K562 (cell line): ENCODE measurements around the gene RING1. TPM values are rescaled to one million over a fixed set of nuclear protein-coding genes. Genes with fewer than 3 reads are reported as not detected.
A peak's percentile ranks its signal among the peaks of the same experiment; 100 is the strongest.

Experiments
- ATAC-seq: fragments of 200-7000 bp; cut with Tn5 transposase; 3 replicates; pipeline ENCODE4 v1.9.1; 2020; ENCODE audit warnings: moderate library complexity
- BruUV-seq: library from RNA; stranded (reverse); fragments of 400-500 nt; replicated peaks from 2 replicates; lab custom pipeline; 2021; lab: Mats Ljungman, UMichigan
- CTCF ChIA-PET: fragments of 300-600 bp; formaldehyde crosslinking; extraction: SDS; loops from one replicate; lab custom pipeline; 2021; ENCODE audit warnings: low intra/inter-chr PET ratio; lab: Yijun Ruan, JAX
- POLR2A ChIA-PET: fragments of 300-600, 350-650 bp; sonication (Branson Sonifier 250); formaldehyde crosslinking; extraction: SDS; loops from one replicate; lab custom pipeline; 2021; ENCODE audit warnings: antibody characterized with exemption, inconsistent platforms; lab: Yijun Ruan, JAX
- DNase-seq, 4 experiments: peaks; one replicate each; pipeline versions ENCODE4 v3.0.0 to v3.0.0-alpha.2; 2011 to 2018; ENCODE audit warnings: low spot score in 3 of 4, mixed read lengths in 3 of 4; ENCODE audit errors: extremely low read depth in 1 of 4
- FAIRE-seq: peaks from 2 replicates; lab custom pipeline; 2011; peaks lifted over from hg19 to GRCh38; lab: Jason Lieb, UNC
- H2AFZ ChIP-seq: 2 replicates; pipeline ENCODE4 v1.6.0; 2011; ENCODE audit warnings: low read depth, low read length, control low read depth, inconsistent platforms
- H3K27ac ChIP-seq: fragments of 200-600 bp; 3 replicates; pipeline ENCODE4 v1.8.0; 2011; ENCODE audit warnings: low read depth, mild to moderate bottlenecking, control low read depth, inconsistent platforms, low read length, moderate library complexity, mixed read lengths; ENCODE audit errors: extremely low read depth
- H3K27me3 ChIP-seq, 2 experiments: fragments of 300-600 bp in 1 of 2; 2 replicates in 1 of 2; 3 replicates in 1 of 2; pipeline versions ENCODE4 v1.6.0 to v1.8.0; 2011; ENCODE audit warnings: inconsistent platforms in 2 of 2, low read length in 2 of 2, mild to moderate bottlenecking in 1 of 2, mixed read lengths in 1 of 2, moderate library complexity in 1 of 2; ENCODE audit not compliant: control insufficient read depth in 2 of 2, insufficient read depth in 2 of 2
- H3K36me3 ChIP-seq: fragments of 300-600 bp; 3 replicates; pipeline ENCODE4 v1.8.0; 2011; ENCODE audit warnings: mild to moderate bottlenecking, low read length, inconsistent platforms; ENCODE audit not compliant: control insufficient read depth, insufficient read depth
- H3K4me1 ChIP-seq, 2 experiments: fragments of 200-600 bp in 1 of 2; replicated peaks in 1 of 2; 2 replicates in 1 of 2; 3 replicates in 1 of 2; pipeline versions ENCODE4 v1.5.1 to v1.8.0; 2011; ENCODE audit warnings: inconsistent platforms in 2 of 2, low read length in 2 of 2, mild to moderate bottlenecking in 1 of 2, mixed read lengths in 1 of 2, moderate library complexity in 1 of 2; ENCODE audit not compliant: control insufficient read depth in 2 of 2, insufficient read depth in 2 of 2
- H3K4me2 ChIP-seq: 2 replicates; pipeline ENCODE4 v1.6.1; 2011; ENCODE audit warnings: low read length, control low read depth, inconsistent platforms, mixed read lengths; ENCODE audit not compliant: insufficient read depth
- H3K4me3 ChIP-seq: fragments of 200-600 bp; sonication (generic), shearing (Covaris generic); 2 replicates; pipeline ENCODE4 v1.5.1; 2016; ENCODE audit warnings: control low read depth, inconsistent platforms
- H3K79me2 ChIP-seq: fragments of 200-600 bp; 3 replicates; pipeline ENCODE4 v1.8.0; 2011; ENCODE audit warnings: low read length, inconsistent platforms; ENCODE audit not compliant: control insufficient read depth, insufficient read depth
- H3K9ac ChIP-seq, 2 experiments: 2 replicates each; pipeline versions ENCODE4 v1.6.0 to v1.6.1; 2011; ENCODE audit warnings: low read depth in 2 of 2, low read length in 2 of 2, control low read depth in 1 of 2, inconsistent platforms in 1 of 2, mild to moderate bottlenecking in 1 of 2, mixed read lengths in 1 of 2; ENCODE audit not compliant: insufficient read depth in 1 of 2
- H3K9me1 ChIP-seq: one replicate; pipeline ENCODE4 v1.6.0; 2011; ENCODE audit warnings: inconsistent platforms, mild to moderate bottlenecking, low read length, moderate library complexity; ENCODE audit not compliant: control insufficient read depth, insufficient read depth
- H3K9me3 ChIP-seq: replicated peaks from 2 replicates; pipeline ENCODE4 v1.5.1; 2011; ENCODE audit warnings: low read depth, low read length, inconsistent platforms; ENCODE audit not compliant: control insufficient read depth, insufficient read depth
- H4K20me1 ChIP-seq: replicated peaks from 2 replicates; pipeline ENCODE4 v1.6.1; 2011; ENCODE audit warnings: low read length, inconsistent platforms, mixed read lengths; ENCODE audit not compliant: control insufficient read depth, insufficient read depth
- EGR1 ChIP-seq: fragments of 450-650 bp; conservative IDR thresholded peaks from 2 replicates; pipeline ENCODE4 v1.6.1; 2017; ENCODE audit warnings: mild to moderate bottlenecking
- ZC3H4 ChIP-seq: sonication (generic); formaldehyde crosslinking; IDR thresholded peaks from 2 replicates; pipeline ENCODE4 v1.9.0; 2021; ENCODE audit warnings: missing genetic modification reagents, borderline replicate concordance
- ZNF280A ChIP-seq: fragments of 450-650 bp; IDR thresholded peaks from 2 replicates; pipeline ENCODE4 v1.6.1; 2018; ENCODE audit warnings: mild to moderate bottlenecking, low read depth; ENCODE audit not compliant: partially characterized antibody
- WGBS: fragments of 100-300 bp; shearing (Covaris generic); methylation state at CpG from one replicate; pipeline ENCODE4 v1.1.6; 2016; ENCODE audit warnings: low coverage, mixed read lengths; ENCODE audit not compliant: insufficient coverage; ENCODE audit errors: missing lambda C conversion rate; 5-methylcytosine and 5-hydroxymethylcytosine counted together
- in situ Hi-C: fragments of 300-500 bp; cut with MboI; formaldehyde crosslinking; loops from 4 replicates; pipeline ENCODE4 v1.15.0; 2018; ENCODE audit warnings: inconsistent platforms, mixed read lengths
- intact Hi-C: fragments of 100-400 bp; cut with micrococcal nuclease; formaldehyde crosslinking; loops from 2 replicates; pipeline ENCODE4 v1.14.2; 2022
- polyA plus RNA-seq, 8 experiments: library from polyadenylated mRNA; depleted of rRNA in 4 of 8; stranded (reverse) in 5 of 8; unstranded in 3 of 8; fragments of >200 nt; fragmentation: Nextera tagmentation in 2 of 8; fragmentation: Illumina TruSeq in 1 of 8; extraction: Ambion mirVana in 2 of 8; extraction: Trizol in 1 of 8; gene quantifications; 2 replicates each; pipeline versions ENCODE4 v1.2.1 to v1.2.3, GENCODE V29; 2011 to 2014; ENCODE audit warnings: inconsistent platforms in 1 of 8, missing spikeins in 1 of 8
- total RNA-seq, 7 experiments: library from RNA; depleted of rRNA in 6 of 7; stranded (reverse); fragments of >200 nt in 6 of 7; fragmentation: Illumina TruSeq in 2 of 7; extraction: Trizol in 2 of 7; gene quantifications; 2 replicates each; pipeline versions ENCODE4 v1.2.1 to v1.2.3, GENCODE V29; 2011 to 2021; ENCODE audit warnings: low replicate concordance in 1 of 7

Gene RING1
- total and polyA plus RNA-seq, 9 of the 15 experiments (the other 6 are each of a cell fraction or from before 2014, with no cell fraction given) = 4.2 to 59.1 (median 36.9) TPM

GRCh38 chr6:33185654-33186187 lies 22.6 kb upstream of the RING1 start:
- no TSS peak for BruUV-seq
- Histone ChIP-seq H2AFZ (no peak overlapping the region), H3K4me3 (no peak overlapping the region), H3K9ac (no peak overlapping the region), H3K9me1 (no peaks in the 10 kb centered on the region), H3K4me1 (peaks cover 0 to 4% of the 10 kb centered on the region in 2 experiments; a peak in 3 of 5 replicates), H3K27me3 (peaks cover 16 to 22% of the 10 kb centered on the region in 2 experiments; a peak in 4 of 5 replicates), H4K20me1 (no peaks in the 10 kb centered on the region), H3K27ac (no peak overlapping the region), H3K36me3 (no peaks in the 10 kb centered on the region), H3K79me2 (no peaks in the 10 kb centered on the region), H3K9me3 (peaks cover 13% of the 10 kb centered on the region), H3K4me2 (no peak overlapping the region)
- 4% methylated on average over 4 of the region's 4 CpGs for WGBS
- intact Hi-C loops (no loop called here), in situ Hi-C loops (no loop called here)
- no peak for ATAC-seq
- no peak for TF ChIP-seq ZNF280A
- CTCF ChIA-PET = no interaction called here
- DNase-seq = no peak
- POLR2A ChIA-PET = interaction anchor here (0.6 kb wide), 1 partner anchor 215 kb away, joined by 4 read pairs; no protein-coding TSS in a partner anchor
- FAIRE-seq = no peak

GRCh38 chr6:33187809-33188208 lies 20.5 kb upstream of the RING1 start:
- ChIA-PET CTCF (no interaction called here), POLR2A (no interaction called here)
- in situ Hi-C loops (no loop called here), intact Hi-C loops (no loop called here)
- H3K27me3 ChIP-seq = peaks cover 27 to 33% of the 10 kb centered on the region in 2 experiments; a peak in 4 of 5 replicates
- TF ChIP-seq ZC3H4 (CRISPR knock-in tag) = no peak
- peak; percentile 59; the same call in 1 of the 2 replicates for TF ChIP-seq EGR1
- no peaks in the 10 kb centered on the region for H3K36me3 ChIP-seq
- 7% methylated on average over 1 of the region's 1 CpG for WGBS
- ATAC-seq = no peak
- no peaks in the 10 kb centered on the region for H3K9me1 ChIP-seq
- H3K9ac ChIP-seq = no peak overlapping the region
- no peak for DNase-seq
- no TSS peak for BruUV-seq
- H3K79me2 ChIP-seq = no peaks in the 10 kb centered on the region
- peaks cover 12% of the 10 kb centered on the region for H3K9me3 ChIP-seq
- no peak overlapping the region for H3K4me3 ChIP-seq
- no peak overlapping the region for H2AFZ ChIP-seq
- H3K4me1 ChIP-seq = peaks cover 0 to 18% of the 10 kb centered on the region in 2 experiments; a peak in 3 of 5 replicates
- no peak overlapping the region for H3K4me2 ChIP-seq
- no peak for FAIRE-seq
- no peak overlapping the region for H3K27ac ChIP-seq
- H4K20me1 ChIP-seq = no peaks in the 10 kb centered on the region
